T-helper 17 cell (primary cell): ENCODE data around the gene PUDP. TPM values are rescaled to one million over a fixed set of nuclear protein-coding genes. Genes with fewer than 3 reads are reported as not detected.
A peak's percentile ranks its signal among the peaks of the same experiment; 100 is the strongest.

Experiments used
- ATAC-seq: fragments of 150-1000 bp; cut with Tn5 transposase; 2 replicates; pipeline ENCODE4 v1.10.0; 2021; ENCODE audit warnings: mild to moderate bottlenecking, moderate library complexity
- DNase-seq, 3 donors: peaks; one replicate each; pipeline versions ENCODE4 v3.0.0 to v3.0.0-alpha.2; 2020 to 2021
- H3K9me3 ChIP-seq: one replicate; pipeline ENCODE4 v1.7.0; 2013; ENCODE audit warnings: low read length, mild to moderate bottlenecking; ENCODE audit not compliant: control insufficient read depth, poor library complexity, severe bottlenecking
- H3K27ac Mint-ChIP-seq: one replicate; pipeline ENCODE4 v1.8.0; 2022; ENCODE audit warnings: mild to moderate bottlenecking, moderate library complexity, mixed read lengths
- H3K27me3 Mint-ChIP-seq: one replicate; pipeline ENCODE4 v1.8.0; 2022; ENCODE audit warnings: mixed read lengths
- H3K36me3 Mint-ChIP-seq: one replicate; pipeline ENCODE4 v1.8.0; 2022; ENCODE audit warnings: low read depth, mixed read lengths
- H3K4me1 Mint-ChIP-seq: one replicate; pipeline ENCODE4 v1.8.0; 2022; ENCODE audit warnings: mild to moderate bottlenecking, mixed read lengths
- H3K4me3 Mint-ChIP-seq: one replicate; pipeline ENCODE4 v1.8.0; 2022; ENCODE audit warnings: mild to moderate bottlenecking, moderate library complexity, mixed read lengths
- total RNA-seq, 4 donors: library from RNA in 2 of 4; stranded (reverse) in 2 of 4; gene quantifications; one replicate each; pipeline ENCODE4 v1.2.3 and lab custom pipeline; 2022 to 2026

Gene PUDP
- total RNA-seq, 2 donors from 2014 or later, result 7.4 to 8.4 TPM

DNA sequence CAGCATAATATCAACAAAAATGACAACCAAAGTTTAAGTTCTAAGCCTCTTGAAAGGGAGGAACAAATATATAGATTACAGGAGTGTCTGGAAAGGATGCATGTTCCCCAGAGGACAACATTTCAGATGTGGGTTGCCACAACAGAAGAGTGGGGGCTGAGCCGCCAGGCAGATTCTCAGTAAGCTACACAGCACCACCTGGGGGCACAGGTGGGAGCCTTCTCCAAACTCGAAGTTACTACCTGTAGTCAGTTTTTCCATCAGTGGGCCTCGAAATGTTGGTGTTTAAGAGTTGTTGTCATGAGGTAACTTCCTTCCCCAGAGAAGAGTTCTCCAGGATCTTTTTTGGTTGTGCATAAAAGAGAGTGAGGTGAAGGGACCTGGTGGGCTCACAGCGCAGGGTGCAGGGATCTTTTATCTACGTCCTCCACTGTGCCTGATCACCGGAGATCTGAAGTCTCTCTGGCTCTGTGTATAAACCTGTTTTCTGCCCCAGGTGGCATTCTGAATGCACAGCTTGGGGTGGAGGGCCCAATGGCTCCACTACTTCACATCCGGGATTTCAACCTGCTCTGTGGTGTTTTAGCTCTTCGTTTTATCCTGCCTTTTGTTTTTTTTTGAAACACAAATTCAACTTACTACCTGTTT is 58.9 kb downstream of the PUDP start:
- H3K9me3 ChIP-seq, result no peaks in the 10 kb centered on the region
- Mint-ChIP-seq H3K4me3 (no peak overlapping the region), H3K36me3 (no peaks in the 10 kb centered on the region), H3K27me3 (no peaks in the 10 kb centered on the region), H3K27ac (peak overlapping the region; percentile 6), H3K4me1 (peaks cover 22% of the 10 kb centered on the region)
- no peak for DNase-seq
- peak; percentile 56 for ATAC-seq

DNA sequence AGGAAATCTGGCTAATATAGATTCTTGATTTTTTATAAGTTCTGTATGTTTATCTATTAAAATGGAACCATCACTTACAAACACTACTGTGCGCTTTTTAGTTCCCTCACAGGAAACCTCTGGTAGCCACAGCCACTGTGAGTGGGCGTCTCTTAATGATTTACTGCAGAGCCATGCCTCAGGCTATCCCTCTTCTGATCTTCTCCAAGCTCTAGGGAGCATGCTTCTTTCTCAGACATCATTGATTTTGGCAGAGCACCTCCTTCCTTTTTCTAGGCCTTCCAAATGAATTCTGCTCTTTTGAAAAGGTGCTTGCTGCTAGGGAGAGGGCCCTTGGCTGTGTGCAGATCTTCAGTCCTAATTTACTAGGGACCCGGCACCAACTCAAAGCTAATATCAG is 61.6 kb downstream of the PUDP start:
- Mint-ChIP-seq H3K4me1 (peaks cover 34% of the 10 kb centered on the region), H3K27ac (peak overlapping the region; percentile 34)
- DNase-seq, result no peak

GRCh38 chrX:7085879-7086278 is 62.1 kb downstream of the PUDP start:
- DNase-seq (no peak), ATAC-seq (no peak)
- no peaks in the 10 kb centered on the region for H3K9me3 ChIP-seq
- Mint-ChIP-seq H3K36me3 (no peaks in the 10 kb centered on the region), H3K27me3 (no peaks in the 10 kb centered on the region), H3K4me3 (no peak overlapping the region), H3K4me1 (peaks cover 34% of the 10 kb centered on the region), H3K27ac (no peak overlapping the region)

More for the DNA sequence above, 61.6 kb downstream of the PUDP start:
- Mint-ChIP-seq H3K36me3 (no peaks in the 10 kb centered on the region), H3K4me3 (no peak overlapping the region), H3K27me3 (no peaks in the 10 kb centered on the region)
- H3K9me3 ChIP-seq, result no peaks in the 10 kb centered on the region
- ATAC-seq, result no peak

DNA sequence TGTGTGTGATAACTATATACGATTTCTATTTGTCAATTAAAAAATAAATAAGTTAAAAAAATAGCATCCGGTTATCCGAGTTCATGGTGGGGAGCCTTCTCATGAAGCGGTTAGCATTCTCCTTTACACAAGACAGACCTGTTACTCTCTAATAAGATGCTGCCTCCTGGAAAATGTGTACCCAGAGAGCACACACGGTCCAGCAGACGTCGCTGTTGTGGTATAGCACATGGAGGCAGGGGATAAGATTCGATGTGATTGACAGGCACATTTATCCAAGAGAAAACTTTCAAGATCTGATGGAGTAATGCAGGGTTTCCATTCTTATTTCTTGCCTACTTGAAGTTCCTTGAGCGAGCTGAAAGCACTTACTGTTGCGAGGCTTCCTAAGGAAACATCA is 63.1 kb downstream of the PUDP start:
- no peak overlapping the region for H3K27ac Mint-ChIP-seq
- DNase-seq (no peak), ATAC-seq (no peak)
- no peak overlapping the region for H3K4me3 Mint-ChIP-seq
- H3K4me1 Mint-ChIP-seq, result peaks cover 37% of the 10 kb centered on the region
- H3K36me3 Mint-ChIP-seq, result no peaks in the 10 kb centered on the region
- H3K27me3 Mint-ChIP-seq, result no peaks in the 10 kb centered on the region
- no peaks in the 10 kb centered on the region for H3K9me3 ChIP-seq

DNA sequence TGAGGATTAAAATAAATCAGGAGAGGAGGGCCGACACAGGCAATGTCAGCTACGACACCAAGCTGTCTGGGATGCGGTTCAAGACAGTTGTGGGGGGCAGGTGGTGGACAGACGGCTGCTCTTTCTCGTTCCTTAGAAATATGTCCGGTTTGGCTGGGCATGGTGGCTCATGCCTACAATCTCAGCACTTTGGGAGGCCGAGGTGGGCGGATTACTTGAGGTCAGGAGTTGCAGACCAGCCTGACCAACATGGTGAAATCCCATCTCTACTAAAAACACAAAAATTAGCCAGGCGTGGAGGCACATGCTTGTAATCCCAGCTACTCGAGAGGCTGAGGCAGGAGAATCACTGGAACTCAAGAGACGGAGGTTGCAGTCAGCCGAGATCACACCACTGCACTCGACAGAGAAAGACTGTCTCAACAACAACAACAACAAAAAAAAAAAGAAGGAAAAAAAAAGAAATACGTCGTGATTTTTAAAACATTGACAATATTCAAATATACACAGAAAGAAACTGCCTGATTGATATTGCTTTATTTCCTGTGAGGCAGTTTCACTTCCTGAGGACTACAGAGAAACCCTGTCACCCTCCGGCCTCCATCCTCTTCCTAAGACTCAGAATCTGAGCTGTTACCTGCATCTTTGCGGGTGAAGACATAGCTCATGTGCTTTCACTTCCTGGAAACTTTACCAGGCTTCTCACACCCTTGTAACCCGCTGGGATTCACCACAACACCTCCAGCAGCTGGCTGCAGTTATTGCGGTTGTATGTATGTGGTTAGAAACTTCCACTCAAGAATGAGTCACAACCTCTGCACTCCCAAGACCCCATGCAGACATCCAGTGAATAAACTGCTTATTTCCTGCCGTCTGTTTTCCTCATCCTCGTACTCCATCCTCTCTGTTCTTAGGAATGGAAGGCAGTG is 64.2 kb downstream of the PUDP start:
- peak in 2 of 3 donors; percentile 12 to 35 for DNase-seq
- H3K9me3 ChIP-seq, result no peaks in the 10 kb centered on the region
- Mint-ChIP-seq H3K27me3 (no peaks in the 10 kb centered on the region), H3K4me1 (peaks cover 34% of the 10 kb centered on the region), H3K27ac (peak overlapping the region; percentile 83), H3K4me3 (peak overlapping the region; percentile 82), H3K36me3 (no peaks in the 10 kb centered on the region)
- ATAC-seq, result peak; percentile 95

DNA sequence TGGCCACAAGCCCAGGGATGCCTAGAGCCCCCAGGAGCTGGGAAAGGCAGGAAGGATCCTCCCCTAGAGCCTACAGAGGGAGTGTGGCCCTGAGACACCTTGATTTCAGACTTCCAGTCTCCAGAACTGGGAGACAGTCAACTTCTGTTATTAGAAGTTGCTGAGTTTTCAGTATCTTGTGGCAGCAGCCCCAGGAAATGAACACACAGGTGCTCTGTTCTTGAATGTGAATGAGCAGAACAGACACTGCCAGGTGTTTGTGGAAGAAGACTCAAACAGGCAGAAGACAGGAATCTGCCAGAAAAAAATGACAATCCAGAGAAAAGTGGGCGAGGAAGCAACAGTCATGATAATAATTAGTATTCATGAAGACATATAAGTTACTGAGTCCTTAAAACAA is 64.9 kb downstream of the PUDP start:
- Mint-ChIP-seq H3K36me3 (no peaks in the 10 kb centered on the region), H3K27me3 (no peaks in the 10 kb centered on the region)

DNA sequence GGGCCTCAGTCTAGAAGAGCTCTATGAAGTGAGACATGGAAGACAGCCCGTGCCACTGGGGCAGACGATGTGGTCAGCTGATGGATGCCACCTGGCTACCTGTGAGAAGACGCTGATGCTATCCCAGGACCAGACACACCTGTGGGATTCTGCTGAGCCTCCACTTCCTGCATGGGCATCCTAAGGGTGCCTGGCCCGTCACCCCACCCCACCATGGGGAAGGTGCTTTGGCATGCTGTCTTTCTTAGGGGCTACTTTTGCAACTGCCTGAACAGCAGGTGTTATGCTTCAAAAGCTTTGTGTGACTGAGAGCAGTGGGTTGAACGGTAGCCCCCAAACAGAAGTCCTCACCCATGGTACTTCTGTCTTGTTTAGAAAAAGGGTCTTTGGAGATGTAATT is 65.4 kb downstream of the PUDP start:
- ATAC-seq, result no peak
- no peaks in the 10 kb centered on the region for H3K9me3 ChIP-seq
- Mint-ChIP-seq H3K27me3 (no peaks in the 10 kb centered on the region), H3K36me3 (no peaks in the 10 kb centered on the region), H3K4me3 (peak overlapping the region; percentile 31), H3K27ac (peak overlapping the region; percentile 83), H3K4me1 (peaks cover 34% of the 10 kb centered on the region)
- DNase-seq, result no peak

More for the DNA sequence above, 64.9 kb downstream of the PUDP start:
- ATAC-seq (no peak), DNase-seq (no peak)
- H3K9me3 ChIP-seq, result no peaks in the 10 kb centered on the region
- Mint-ChIP-seq H3K4me1 (peaks cover 34% of the 10 kb centered on the region), H3K27ac (peak overlapping the region; percentile 83), H3K4me3 (peak overlapping the region; percentile 82)

GRCh38 chrX:7077241-7078230 is 70.4 kb downstream of the PUDP start:
- DNase-seq (no peak), ATAC-seq (no peak)
- Mint-ChIP-seq H3K4me1 (peaks cover 15% of the 10 kb centered on the region), H3K36me3 (no peaks in the 10 kb centered on the region), H3K27me3 (no peaks in the 10 kb centered on the region), H3K4me3 (no peak overlapping the region), H3K27ac (peak overlapping the region; percentile 3)
- H3K9me3 ChIP-seq, result no peaks in the 10 kb centered on the region

DNA sequence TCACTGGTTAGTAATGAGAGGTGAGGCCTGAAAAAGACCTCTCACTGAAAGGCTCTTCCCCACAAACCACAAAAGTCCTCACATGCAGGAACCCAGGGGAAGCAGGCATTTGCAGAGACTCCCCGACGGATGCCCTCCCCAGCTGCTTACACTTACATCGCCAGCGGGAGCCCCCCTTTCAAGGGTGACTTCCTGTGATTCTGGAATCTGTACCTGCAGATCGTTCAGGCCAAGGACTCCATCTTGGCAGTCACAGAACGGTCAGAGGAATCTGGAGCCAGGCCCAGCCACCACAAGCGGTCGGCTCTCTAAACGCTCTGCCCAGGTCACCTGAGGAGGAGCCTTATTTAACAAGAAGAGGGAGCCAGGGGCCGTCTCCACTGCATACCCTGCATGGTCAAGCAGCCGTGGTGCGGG is 71.7 kb downstream of the PUDP start:
- no peak for DNase-seq
- no peak for ATAC-seq
- no peaks in the 10 kb centered on the region for H3K36me3 Mint-ChIP-seq
- no peak overlapping the region for H3K4me3 Mint-ChIP-seq
- no peak overlapping the region for H3K27ac Mint-ChIP-seq
- no peaks in the 10 kb centered on the region for H3K27me3 Mint-ChIP-seq
- no peaks in the 10 kb centered on the region for H3K9me3 ChIP-seq
- peaks cover 10% of the 10 kb centered on the region for H3K4me1 Mint-ChIP-seq

- no peak overlapping the region for H3K4me3 Mint-ChIP-seq
- DNase-seq (no peak), ATAC-seq (no peak)
- no peak overlapping the region for H3K27ac Mint-ChIP-seq
- H3K27me3 Mint-ChIP-seq, result no peaks in the 10 kb centered on the region
- peaks cover 10% of the 10 kb centered on the region for H3K4me1 Mint-ChIP-seq
- H3K9me3 ChIP-seq, result no peaks in the 10 kb centered on the region
- no peaks in the 10 kb centered on the region for H3K36me3 Mint-ChIP-seq
Observed at GRCh38 chrX:7074908-7075204, 73.1 kb downstream of the PUDP start.

DNA sequence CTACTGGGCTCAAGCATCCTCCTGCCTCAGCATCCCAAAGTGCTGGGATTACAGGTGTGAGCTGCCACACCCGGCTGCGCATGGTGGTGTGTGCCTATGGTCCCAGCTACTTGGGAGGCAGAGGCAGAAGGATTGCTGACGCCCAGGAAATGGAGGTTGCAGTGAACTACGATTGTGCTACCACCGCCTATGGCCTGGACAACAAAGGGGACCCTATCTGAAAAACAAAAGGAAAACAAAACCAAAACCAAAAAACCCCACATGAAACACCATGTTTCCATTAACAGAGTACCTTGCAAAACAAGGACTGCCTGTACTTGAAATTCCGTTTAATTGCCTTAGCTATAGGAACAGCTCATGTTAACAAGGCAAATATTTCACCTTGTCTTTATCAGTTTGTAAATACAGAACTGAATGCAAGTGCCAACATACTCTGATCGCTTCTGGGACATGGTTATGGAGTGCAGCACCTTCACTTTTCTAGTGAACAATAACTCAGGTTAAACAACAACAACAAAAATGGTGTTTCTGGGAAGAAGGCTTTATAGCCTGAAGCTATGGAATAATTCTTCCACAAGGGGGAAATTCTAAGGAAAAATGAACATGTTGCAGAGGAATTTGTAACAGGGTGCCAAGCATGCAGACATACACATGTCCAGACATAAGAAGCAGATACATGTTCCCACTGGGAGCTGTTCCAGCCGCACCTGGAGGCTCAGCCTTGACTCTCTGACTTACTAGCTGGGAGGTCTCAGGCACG is 73.6 kb downstream of the PUDP start:
- Mint-ChIP-seq H3K4me1 (peaks cover 13% of the 10 kb centered on the region), H3K36me3 (no peaks in the 10 kb centered on the region), H3K4me3 (no peak overlapping the region), H3K27me3 (no peaks in the 10 kb centered on the region), H3K27ac (no peak overlapping the region)
- ATAC-seq (no peak), DNase-seq (no peak)
- no peaks in the 10 kb centered on the region for H3K9me3 ChIP-seq

DNA sequence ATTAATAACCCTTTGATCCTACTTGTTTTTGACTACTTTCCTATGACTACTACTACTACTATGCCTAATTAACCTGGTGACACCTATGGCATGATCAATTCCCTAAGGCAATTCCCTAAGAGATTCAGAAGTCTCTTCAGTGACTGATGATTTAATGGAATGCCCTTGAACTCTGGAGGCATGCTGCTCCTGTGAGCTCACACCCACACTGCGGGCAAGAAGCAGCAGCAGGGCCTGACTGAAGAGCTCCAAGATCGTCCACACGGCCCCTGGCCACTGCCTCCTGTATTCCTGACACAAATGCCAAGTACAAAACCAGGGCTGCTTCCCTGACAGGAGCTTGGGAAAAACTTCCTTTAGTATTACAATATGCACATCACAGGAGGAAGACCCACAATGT is 74.6 kb downstream of the PUDP start:
- Mint-ChIP-seq H3K36me3 (peaks cover 3% of the 10 kb centered on the region), H3K4me3 (no peak overlapping the region), H3K4me1 (peaks cover 20% of the 10 kb centered on the region), H3K27ac (no peak overlapping the region), H3K27me3 (no peaks in the 10 kb centered on the region)
- no peaks in the 10 kb centered on the region for H3K9me3 ChIP-seq
- DNase-seq (no peak), ATAC-seq (no peak)
